WI38 (cell line): ENCODE measurements around the gene ZNF784.
"Not testable (repeated sequence)": the region's sequence is repeated elsewhere in the genome, so short reads cannot be mapped to it uniquely, and the experiment has no call there.

Experiments used
- H3K4me3 ChIP-seq: 2 replicates; pipeline ENCODE4 v1.5.1; 2011; ENCODE audit warnings: low read depth, mild to moderate bottlenecking, control low read depth, low read length
- CTCF ChIP-seq: IDR thresholded peaks from 2 replicates; pipeline ENCODE4 v1.5.1; 2012; ENCODE audit warnings: low read depth, mild to moderate bottlenecking, control low read depth, low read length

ZNF784 gene

DNA sequence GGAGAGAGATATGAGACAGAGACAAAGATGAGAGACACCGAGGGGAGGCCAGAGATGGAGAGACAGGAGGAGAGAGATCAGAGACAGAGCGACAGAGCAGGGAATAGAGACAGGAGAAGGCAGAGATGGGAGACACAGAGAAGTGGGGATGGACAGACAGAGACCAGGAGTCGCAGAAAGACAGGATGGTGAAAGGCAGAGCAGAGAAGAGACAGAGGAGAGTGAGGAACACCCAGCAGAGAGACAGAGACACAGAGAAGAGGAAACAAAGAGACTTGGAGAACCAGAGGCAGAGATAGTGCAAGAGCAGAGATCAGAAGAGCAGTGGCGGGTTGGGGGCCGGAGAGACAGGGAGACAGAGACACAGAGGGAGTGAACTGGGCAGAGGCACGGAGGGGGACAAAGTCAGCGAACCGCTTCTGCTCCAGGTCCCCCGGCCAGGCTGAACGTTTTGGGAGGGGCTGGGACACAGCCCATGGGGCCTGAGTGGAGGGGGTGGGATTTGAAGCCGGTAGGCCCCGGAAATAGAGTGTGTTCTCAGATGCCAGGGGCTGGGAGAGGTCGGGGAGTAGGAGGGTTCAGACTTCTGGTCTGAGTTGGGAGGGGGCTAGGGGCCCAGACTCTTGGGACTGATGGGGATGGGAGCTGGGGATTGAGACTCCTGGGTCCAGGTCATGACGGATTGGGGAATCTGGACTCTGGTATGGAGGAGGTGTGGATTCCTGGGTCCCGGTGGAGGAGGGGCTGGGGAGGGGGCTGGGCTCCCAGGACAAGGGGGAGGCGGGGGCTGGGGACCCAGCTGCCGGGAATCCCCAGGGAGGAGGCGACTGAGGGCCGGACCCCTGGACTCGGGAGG lies 44.4 kb downstream of the ZNF784 start:
- H3K4me3 ChIP-seq, result peak overlapping the region; percentile 82
- no peak for TF ChIP-seq CTCF

DNA sequence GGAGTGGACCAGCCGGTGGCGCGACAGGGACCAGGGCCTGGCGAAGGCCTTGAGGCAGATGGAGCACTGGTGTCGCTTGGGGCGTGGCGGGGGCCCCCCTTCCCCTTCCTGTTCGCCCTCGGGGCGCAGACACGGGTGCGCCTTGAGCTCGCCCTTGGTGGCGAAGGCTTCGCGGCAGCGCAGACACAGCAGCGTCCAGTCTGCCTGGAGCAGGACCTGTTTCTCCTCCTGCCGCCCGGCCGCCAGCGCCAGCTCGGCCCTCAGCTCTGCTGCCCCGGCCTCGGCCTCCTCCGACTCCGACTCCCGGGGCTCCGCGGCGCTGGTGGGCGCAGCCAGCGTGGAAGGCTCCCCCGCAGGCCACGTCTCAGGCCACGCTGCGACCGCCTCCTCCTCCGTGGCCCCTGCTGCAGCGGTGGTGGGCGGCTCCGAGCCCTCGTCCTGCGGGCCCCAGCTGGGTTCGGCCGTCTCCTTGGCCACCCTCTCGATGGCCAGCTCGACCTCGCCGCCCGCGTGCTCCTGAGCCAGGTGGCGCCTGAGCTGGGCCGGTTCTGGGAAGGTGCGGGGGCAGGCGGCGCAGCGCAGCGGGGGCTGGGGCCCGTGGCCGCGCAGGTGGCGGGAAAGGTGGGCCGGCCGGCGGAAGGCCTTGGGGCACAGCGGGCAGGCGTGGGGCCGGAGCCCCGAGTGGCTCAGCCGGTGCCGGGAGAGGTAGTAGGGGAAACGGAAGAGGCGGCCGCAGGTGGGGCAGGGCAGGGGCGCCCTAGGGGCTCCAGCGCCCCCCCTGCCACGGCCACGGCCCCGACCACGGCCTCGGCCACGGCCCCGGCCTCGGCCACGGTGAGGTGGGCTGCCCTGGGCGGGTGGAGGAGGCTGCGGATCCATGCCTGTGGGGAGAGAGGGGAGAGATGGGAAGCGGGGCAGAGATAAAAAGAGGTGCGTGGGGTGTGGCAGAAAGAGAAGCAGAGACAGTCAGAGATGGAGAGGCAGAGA lies 45.3 kb downstream of the ZNF784 start:
- no peak for TF ChIP-seq CTCF
- peak overlapping the region; percentile 82 for H3K4me3 ChIP-seq

DNA sequence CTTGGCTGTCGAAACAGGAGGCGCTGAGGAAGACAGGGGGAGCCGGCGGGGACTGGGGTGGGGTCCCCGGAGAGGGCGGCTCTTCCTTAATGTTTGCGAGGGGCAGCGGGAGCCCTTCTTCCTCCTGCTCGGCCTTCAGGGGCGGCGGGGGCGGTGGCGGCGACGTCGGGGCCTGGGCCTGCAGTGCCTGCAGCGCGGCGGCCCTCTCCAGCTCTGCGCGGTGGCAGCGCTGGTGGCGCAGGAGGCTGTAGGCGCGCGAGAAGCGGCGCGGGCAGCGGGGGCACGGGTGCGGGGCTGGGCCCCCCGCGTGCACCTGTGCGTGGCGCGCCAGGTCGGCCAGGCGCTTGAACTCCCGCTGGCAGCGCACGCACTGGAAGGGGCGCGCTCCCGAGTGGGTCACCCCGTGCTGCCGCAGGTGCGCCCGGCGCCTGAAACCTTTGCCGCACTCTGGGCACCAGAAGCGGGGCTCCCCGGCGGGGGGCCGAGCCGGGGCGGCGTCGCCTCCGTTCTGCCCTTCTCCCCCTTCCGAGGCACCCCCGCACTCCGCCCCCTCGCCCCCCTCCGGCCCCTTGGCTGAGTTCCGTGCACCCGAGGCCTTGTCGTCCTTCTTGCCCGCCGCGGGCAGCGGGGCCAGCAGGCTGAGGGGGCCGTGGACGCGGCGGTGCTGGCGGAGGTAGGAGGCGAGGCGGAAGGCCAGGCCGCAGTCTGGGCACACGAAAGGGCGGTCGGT lies 46.2 kb downstream of the ZNF784 start:
- no peak for TF ChIP-seq CTCF
- H3K4me3 ChIP-seq, result no peak overlapping the region

GRCh38 chr19:55576746-55577145 lies 47.6 kb downstream of the ZNF784 start:
- TF ChIP-seq CTCF, result no peak
- H3K4me3 ChIP-seq, result no peak overlapping the region

DNA sequence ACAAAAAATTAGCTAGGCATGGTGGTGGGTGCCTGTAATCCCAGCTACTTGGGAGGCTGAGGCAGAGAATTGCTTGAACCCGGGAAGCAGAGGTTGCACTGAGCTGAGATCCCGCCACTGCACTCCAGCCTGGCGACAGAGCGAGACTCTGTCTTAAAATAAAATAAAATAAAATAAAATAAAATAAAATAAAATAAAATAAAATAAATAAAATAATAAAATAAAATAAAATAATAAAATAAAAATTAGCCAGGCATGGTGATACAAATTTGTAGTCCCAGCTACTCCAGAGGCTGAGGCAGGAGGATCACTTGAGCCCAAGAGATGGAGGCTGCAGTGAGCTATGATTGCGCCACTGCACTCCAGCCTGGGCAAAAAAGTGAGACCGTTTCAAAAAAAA lies 50.4 kb downstream of the ZNF784 start:
- H3K4me3 ChIP-seq, result not testable (repeated sequence)
